H1 (cell line): Measurements from ENCODE around the gene AEBP1. TPM values are rescaled to one million over a fixed set of nuclear protein-coding genes. Genes with fewer than 3 reads are reported as not detected.

Source experiments
- EP300 ChIP-seq, 2 experiments: IDR thresholded peaks; 1 replicate in 1 of 2; 2 replicates in 1 of 2; pipeline ENCODE4 v1.6.1; 2011 to 2012; ENCODE audit warnings: low read depth in 2 of 2, low read length in 2 of 2, mild to moderate bottlenecking in 2 of 2, borderline replicate concordance in 1 of 2, inconsistent platforms in 1 of 2, moderate library complexity in 1 of 2
- RAD21 ChIP-seq, 2 experiments: IDR thresholded peaks in 1 of 2; conservative IDR thresholded peaks in 1 of 2; 2 replicates each; pipeline ENCODE4 v1.6.1; 2011; ENCODE audit warnings: low read depth in 2 of 2, low read length in 2 of 2, improper control_type of control experiment in 1 of 2, inconsistent platforms in 1 of 2, mild to moderate bottlenecking in 1 of 2, moderate library complexity in 1 of 2
- TEAD4 ChIP-seq: IDR thresholded peaks from 2 replicates; pipeline ENCODE4 v1.6.1; 2012; ENCODE audit warnings: low read depth, low read length, inconsistent platforms, mixed read lengths
- polyA plus RNA-seq, 7 experiments: library from polyadenylated mRNA; depleted of rRNA in 3 of 7; stranded (reverse) in 5 of 7; unstranded in 2 of 7; fragments of >200 nt in 5 of 7; fragments of 200-250 nt in 2 of 7; gene quantifications; 1 replicate in 5 of 7; 2 replicates in 1 of 7; 4 replicates in 1 of 7; pipeline versions ENCODE4 v1.2.1 to v1.2.3, GENCODE V29; 2011 to 2013; ENCODE audit warnings: missing spikeins in 2 of 7, mixed read lengths in 2 of 7
- total RNA-seq: library from RNA; stranded (reverse); fragmentation: NEBNext Ultra II Directional; extraction: Animal tissue kit (Norgen Biotek cat#: 25700); gene quantifications from 2 replicates; pipeline ENCODE4 v1.2.1, GENCODE V29; 2021

AEBP1 gene
- total and polyA plus RNA-seq, 2 of the 8 experiments (the other 6 are each of a cell fraction or from before 2014, with no cell fraction given) = 10.4 to 41.2 TPM

GRCh38 chr7:44107116-44107960 is 3.2 kb downstream of the AEBP1 start (continued):
- TF ChIP-seq RAD21 (IDR thresholded peaks at IDR 0.05 in 1 of 2, conservative IDR thresholded peaks at IDR 0.05 in 1 of 2; ENCODE audit: low read depth in 2 of 2, low read length in 2 of 2) (no peak), EP300 (IDR thresholded peaks at IDR 0.05; ENCODE audit: borderline replicate concordance in 1 of 2, low read depth in 2 of 2, low read length in 2 of 2) (no peak), TEAD4 (no peak)
